ENCODE results near the gene WDR86.

DNA sequence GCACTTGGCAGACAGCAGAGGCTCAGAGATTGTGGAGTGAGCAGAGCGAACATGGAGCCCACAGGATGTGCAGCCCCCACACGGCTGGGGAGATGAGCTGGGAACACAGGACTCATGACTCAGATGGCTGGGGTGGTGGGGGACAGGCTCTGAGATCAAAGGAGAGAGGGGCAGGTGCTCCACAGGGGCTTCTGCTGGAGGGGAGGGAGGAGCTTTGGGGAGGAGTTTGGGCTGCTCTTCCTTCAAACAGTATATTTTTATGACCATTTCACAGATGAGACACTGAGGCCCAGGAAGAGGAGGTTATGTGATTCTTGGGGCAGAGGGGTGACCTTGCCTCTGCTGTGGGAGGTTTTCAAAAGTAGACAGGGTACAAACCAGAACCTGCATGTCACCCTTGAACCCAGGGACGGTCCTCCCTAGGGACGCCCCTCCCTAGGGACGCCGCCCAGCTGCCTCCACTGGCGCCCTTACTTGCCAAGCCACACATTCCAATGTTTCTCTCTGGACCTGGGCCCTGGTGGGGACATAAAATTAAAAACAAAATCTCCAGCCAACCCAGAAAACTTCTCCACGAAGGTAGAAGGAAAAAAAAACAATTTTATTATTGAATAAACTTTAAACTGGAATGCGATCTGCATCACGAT is 31.1 kb upstream of the WDR86 start:
- TF ChIP-seq, protein P1, sequence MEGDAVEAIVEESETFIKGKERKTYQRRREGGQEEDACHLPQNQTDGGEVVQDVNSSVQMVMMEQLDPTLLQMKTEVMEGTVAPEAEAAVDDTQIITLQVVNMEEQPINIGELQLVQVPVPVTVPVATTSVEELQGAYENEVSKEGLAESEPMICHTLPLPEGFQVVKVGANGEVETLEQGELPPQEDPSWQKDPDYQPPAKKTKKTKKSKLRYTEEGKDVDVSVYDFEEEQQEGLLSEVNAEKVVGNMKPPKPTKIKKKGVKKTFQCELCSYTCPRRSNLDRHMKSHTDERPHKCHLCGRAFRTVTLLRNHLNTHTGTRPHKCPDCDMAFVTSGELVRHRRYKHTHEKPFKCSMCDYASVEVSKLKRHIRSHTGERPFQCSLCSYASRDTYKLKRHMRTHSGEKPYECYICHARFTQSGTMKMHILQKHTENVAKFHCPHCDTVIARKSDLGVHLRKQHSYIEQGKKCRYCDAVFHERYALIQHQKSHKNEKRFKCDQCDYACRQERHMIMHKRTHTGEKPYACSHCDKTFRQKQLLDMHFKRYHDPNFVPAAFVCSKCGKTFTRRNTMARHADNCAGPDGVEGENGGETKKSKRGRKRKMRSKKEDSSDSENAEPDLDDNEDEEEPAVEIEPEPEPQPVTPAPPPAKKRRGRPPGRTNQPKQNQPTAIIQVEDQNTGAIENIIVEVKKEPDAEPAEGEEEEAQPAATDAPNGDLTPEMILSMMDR (conservative IDR thresholded peaks at IDR 0.05): no peak
- TF ChIP-seq ZFX (IDR thresholded peaks at IDR 0.05): no peak
